ENCODE results near the gene FLNB.

DNA sequence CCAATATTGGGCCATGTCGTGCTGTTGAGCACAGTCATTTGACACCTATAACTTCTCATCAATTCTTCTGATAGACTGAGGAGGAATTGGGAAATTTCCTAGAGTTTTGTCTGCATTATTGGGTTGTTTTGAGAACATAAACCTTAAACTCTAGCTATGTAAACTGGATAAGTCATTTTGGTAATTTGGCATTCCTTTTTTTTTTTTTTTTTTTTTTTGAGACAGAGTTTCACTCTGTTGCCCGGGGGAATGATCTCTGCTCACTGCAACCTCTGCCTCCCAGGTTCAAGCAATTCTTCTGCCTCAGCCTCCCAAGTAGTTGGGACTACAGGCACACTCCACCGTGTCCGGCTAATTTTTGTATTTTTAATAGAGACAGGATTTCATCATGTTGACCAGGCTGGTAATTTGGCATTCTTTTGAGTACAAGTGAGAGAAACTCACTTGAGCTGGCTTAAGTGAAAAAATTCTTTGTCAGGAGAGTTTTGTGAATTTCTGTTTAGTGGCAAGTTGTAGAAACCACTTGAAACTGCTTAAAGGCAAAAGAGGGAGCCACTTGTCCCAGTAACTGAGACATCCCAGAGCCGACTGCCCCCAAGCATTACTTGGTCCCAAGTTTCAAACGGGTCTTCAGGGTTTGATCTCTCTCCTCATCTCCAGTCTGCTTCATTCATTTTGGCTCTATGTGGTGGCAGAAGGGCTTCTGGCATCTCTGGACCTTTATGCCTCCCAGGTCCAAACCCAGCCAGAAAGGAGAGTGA is 34.9 kb downstream of the FLNB start:
- TF ChIP-seq EZH2 (IDR thresholded peaks at IDR 0.05; ENCODE audit: borderline replicate concordance, low read depth, low read length, poor library complexity, severe bottlenecking): no peak
- TF ChIP-seq, protein P1, sequence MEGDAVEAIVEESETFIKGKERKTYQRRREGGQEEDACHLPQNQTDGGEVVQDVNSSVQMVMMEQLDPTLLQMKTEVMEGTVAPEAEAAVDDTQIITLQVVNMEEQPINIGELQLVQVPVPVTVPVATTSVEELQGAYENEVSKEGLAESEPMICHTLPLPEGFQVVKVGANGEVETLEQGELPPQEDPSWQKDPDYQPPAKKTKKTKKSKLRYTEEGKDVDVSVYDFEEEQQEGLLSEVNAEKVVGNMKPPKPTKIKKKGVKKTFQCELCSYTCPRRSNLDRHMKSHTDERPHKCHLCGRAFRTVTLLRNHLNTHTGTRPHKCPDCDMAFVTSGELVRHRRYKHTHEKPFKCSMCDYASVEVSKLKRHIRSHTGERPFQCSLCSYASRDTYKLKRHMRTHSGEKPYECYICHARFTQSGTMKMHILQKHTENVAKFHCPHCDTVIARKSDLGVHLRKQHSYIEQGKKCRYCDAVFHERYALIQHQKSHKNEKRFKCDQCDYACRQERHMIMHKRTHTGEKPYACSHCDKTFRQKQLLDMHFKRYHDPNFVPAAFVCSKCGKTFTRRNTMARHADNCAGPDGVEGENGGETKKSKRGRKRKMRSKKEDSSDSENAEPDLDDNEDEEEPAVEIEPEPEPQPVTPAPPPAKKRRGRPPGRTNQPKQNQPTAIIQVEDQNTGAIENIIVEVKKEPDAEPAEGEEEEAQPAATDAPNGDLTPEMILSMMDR (conservative IDR thresholded peaks at IDR 0.05; ENCODE audit: low read depth, low read length): no peak

Data from A673 (cell line).